CD14-positive monocyte (primary cell): ENCODE results near the gene NLRX1. TPM values are rescaled to one million over a fixed set of nuclear protein-coding genes. Genes with fewer than 3 reads are reported as not detected.

Source experiments
- DNase-seq, 3 donors: peaks; one replicate each; pipeline ENCODE4 v3.0.0-alpha.2; 2011 to 2022
- H2AFZ ChIP-seq: 2 replicates; pipeline ENCODE4 v1.6.0; 2012; ENCODE audit warnings: mild to moderate bottlenecking, low read depth, low read length, inconsistent platforms; ENCODE audit not compliant: insufficient read depth, poor library complexity, severe bottlenecking
- H3K27ac ChIP-seq, 2 donors: 1 replicate in 1 of 2; 2 replicates in 1 of 2; pipeline ENCODE4 v1.5.1; 2012 to 2013; ENCODE audit warnings: low read length in 2 of 2, control low read depth in 1 of 2, inconsistent platforms in 1 of 2, low read depth in 1 of 2, mild to moderate bottlenecking in 1 of 2
- H3K27me3 ChIP-seq, 2 donors: one replicate each; pipeline versions ENCODE4 v1.6.0 to v1.6.1; 2011 to 2013; ENCODE audit warnings: low read length in 2 of 2; ENCODE audit not compliant: control insufficient read depth in 2 of 2, insufficient read depth in 2 of 2
- H3K36me3 ChIP-seq, 2 donors: replicated peaks in 1 of 2; 1 replicate in 1 of 2; 2 replicates in 1 of 2; pipeline versions ENCODE4 v1.5.1 to v1.6.1; 2012 to 2013; ENCODE audit warnings: low read length in 2 of 2, control low read depth in 1 of 2, inconsistent platforms in 1 of 2, mild to moderate bottlenecking in 1 of 2; ENCODE audit not compliant: insufficient read depth in 2 of 2, control insufficient read depth in 1 of 2
- H3K4me1 ChIP-seq, 2 donors: 1 replicate in 1 of 2; 2 replicates in 1 of 2; pipeline versions ENCODE4 v1.5.1 to v1.6.1; 2012 to 2013; ENCODE audit warnings: low read length in 2 of 2, control low read depth in 1 of 2, inconsistent platforms in 1 of 2, mild to moderate bottlenecking in 1 of 2, moderate library complexity in 1 of 2; ENCODE audit not compliant: insufficient read depth in 2 of 2, control insufficient read depth in 1 of 2
- H3K4me2 ChIP-seq: replicated peaks from 2 replicates; pipeline ENCODE3; 2012; ENCODE audit warnings: low read length, moderate library complexity, mild to moderate bottlenecking; ENCODE audit not compliant: poor library complexity, severe bottlenecking; ENCODE audit errors: extremely low read depth
- H3K4me3 ChIP-seq, 3 experiments: fragments of 200-600 bp in 1 of 3; sonication (generic) in 1 of 3; replicated peaks in 1 of 3; 1 replicate in 2 of 3; 2 replicates in 1 of 3; pipeline ENCODE4 v1.5.1; 2011 to 2013; ENCODE audit warnings: low read length in 3 of 3, mild to moderate bottlenecking in 3 of 3, control low read depth in 2 of 3, low read depth in 2 of 3, inconsistent platforms in 1 of 3, moderate library complexity in 1 of 3
- H3K79me2 ChIP-seq: 2 replicates; pipeline ENCODE4 v1.6.0; 2012; ENCODE audit warnings: mild to moderate bottlenecking, control low read depth, inconsistent platforms, low read length, moderate library complexity; ENCODE audit not compliant: insufficient read depth
- H3K9ac ChIP-seq: 2 replicates; pipeline ENCODE4 v1.6.0; 2017; ENCODE audit warnings: low read length, mild to moderate bottlenecking; ENCODE audit not compliant: insufficient read depth, poor library complexity, severe bottlenecking
- H3K9me3 ChIP-seq, 2 donors: replicated peaks in 1 of 2; 1 replicate in 1 of 2; 2 replicates in 1 of 2; pipeline versions ENCODE4 v1.5.1 to v1.6.1; 2012 to 2013; ENCODE audit warnings: low read length in 2 of 2, control low read depth in 1 of 2; ENCODE audit not compliant: control insufficient read depth in 1 of 2, insufficient read depth in 1 of 2
- H4K20me1 ChIP-seq: 2 replicates; pipeline ENCODE4 v1.6.0; 2012; ENCODE audit warnings: mild to moderate bottlenecking, low read length, control low read depth, moderate library complexity; ENCODE audit not compliant: insufficient read depth
- H3K27ac Mint-ChIP-seq, 7 donors: one replicate each; pipeline ENCODE4 v1.8.0; 2020; ENCODE audit warnings: mild to moderate bottlenecking in 7 of 7, mixed read lengths in 7 of 7, moderate library complexity in 6 of 7, inconsistent platforms in 2 of 7
- H3K27me3 Mint-ChIP-seq, 3 donors: one replicate each; pipeline ENCODE4 v1.8.0; 2021 to 2022; ENCODE audit warnings: low read depth in 3 of 3, mild to moderate bottlenecking in 3 of 3, mixed read lengths in 3 of 3, moderate library complexity in 3 of 3, inconsistent platforms in 1 of 3
- H3K36me3 Mint-ChIP-seq, 2 donors: one replicate each; pipeline ENCODE4 v1.8.0; 2020; ENCODE audit warnings: mixed read lengths in 2 of 2, inconsistent platforms in 1 of 2, mild to moderate bottlenecking in 1 of 2
- H3K4me1 Mint-ChIP-seq: one replicate; pipeline ENCODE4 v1.8.0; 2020; ENCODE audit warnings: mild to moderate bottlenecking, mixed read lengths
- H3K4me3 Mint-ChIP-seq, 2 donors: one replicate each; pipeline ENCODE4 v1.8.0; 2020; ENCODE audit warnings: mild to moderate bottlenecking in 2 of 2, mixed read lengths in 2 of 2, moderate library complexity in 1 of 2
- H3K9me3 Mint-ChIP-seq, 7 donors: one replicate each; pipeline ENCODE4 v1.8.0; 2020 to 2022; ENCODE audit warnings: mixed read lengths in 7 of 7, mild to moderate bottlenecking in 6 of 7, moderate library complexity in 6 of 7, inconsistent platforms in 2 of 7
- CTCF ChIP-seq: fragments of 200-600 bp; IDR thresholded peaks from one replicate; pipeline ENCODE4 v1.8.0; 2022; ENCODE audit warnings: antibody characterized with exemption, mild to moderate bottlenecking
- WGBS: methylation state at CpG from one replicate; pipeline ENCODE4 v1.1.5; 2013; ENCODE audit warnings: missing lambda C conversion rate; ENCODE audit not compliant: insufficient coverage; 5-methylcytosine and 5-hydroxymethylcytosine counted together
- intact Hi-C, 2 donors: fragments of 100-400 bp; cut with micrococcal nuclease; formaldehyde crosslinking; loops; one replicate each; pipeline versions ENCODE4 v1.15.0 to v1.15.1; 2023
- polyA plus RNA-seq, 3 donors: library from polyadenylated mRNA; depleted of rRNA in 1 of 3; unstranded in 2 of 3; stranded (reverse) in 1 of 3; fragments of 300-500 nt in 2 of 3; fragments of >200 nt in 1 of 3; fragmentation: Illumina TruSeq in 2 of 3; gene quantifications; 1 replicate in 2 of 3; 2 replicates in 1 of 3; pipeline ENCODE4 v1.2.3, GENCODE V29; 2012 to 2021

Gene NLRX1
- polyA plus RNA-seq, 3 donors = 13.7 to 15.5 (median 14.2) TPM

GRCh38 chr11:119202554-119202953, 34.0 kb downstream of the NLRX1 start:
- intact Hi-C loops = no loop called here
- no peak overlapping the region for H3K4me3 Mint-ChIP-seq
- no peak overlapping the region for H3K9ac ChIP-seq
- H3K4me1 Mint-ChIP-seq = peaks cover 26% of the 10 kb centered on the region
- no peak overlapping the region for H3K27ac Mint-ChIP-seq
- no peaks in the 10 kb centered on the region for H3K36me3 Mint-ChIP-seq
- no peaks in the 10 kb centered on the region for H3K9me3 Mint-ChIP-seq
- no peak overlapping the region for H2AFZ ChIP-seq
- TF ChIP-seq CTCF = no peak
- no peaks in the 10 kb centered on the region for H3K9me3 ChIP-seq
- H3K36me3 ChIP-seq = no peaks in the 10 kb centered on the region
- 92% methylated on average over 2 of the region's 7 CpGs for WGBS
- H3K27me3 Mint-ChIP-seq = no peaks in the 10 kb centered on the region
- no peak overlapping the region for H3K4me3 ChIP-seq
- peaks cover 9% of the 10 kb centered on the region for H4K20me1 ChIP-seq
- H3K27ac ChIP-seq = no peak overlapping the region
- H3K79me2 ChIP-seq = peaks cover 14% of the 10 kb centered on the region
- peaks cover 21 to 29% of the 10 kb centered on the region in 2 donors for H3K4me1 ChIP-seq
- DNase-seq = no peak
- no peaks in the 10 kb centered on the region for H3K27me3 ChIP-seq
- H3K4me2 ChIP-seq = no peak overlapping the region

GRCh38 chr11:119204066-119204465, 35.5 kb downstream of the NLRX1 start:
- no peaks in the 10 kb centered on the region for H3K9me3 Mint-ChIP-seq
- WGBS = 90% methylated on average over 7 of the region's 9 CpGs
- Histone ChIP-seq H3K4me3 (no peak overlapping the region), H3K27me3 (no peaks in the 10 kb centered on the region), H3K4me2 (no peak overlapping the region), H4K20me1 (peaks cover 24% of the 10 kb centered on the region), H3K27ac (no peak overlapping the region), H3K9me3 (no peaks in the 10 kb centered on the region), H3K9ac (no peak overlapping the region), H3K36me3 (no peaks in the 10 kb centered on the region), H3K79me2 (peaks cover 29% of the 10 kb centered on the region), H2AFZ (no peak overlapping the region), H3K4me1 (peaks cover 34 to 44% of the 10 kb centered on the region in 2 donors)
- H3K27ac Mint-ChIP-seq = peak overlapping the region in 1 of 7 donors; percentile 93
- intact Hi-C loops = no loop called here
- TF ChIP-seq CTCF = no peak
- H3K36me3 Mint-ChIP-seq = peaks cover 0 to 3% of the 10 kb centered on the region in 2 donors
- DNase-seq = no peak
- H3K4me1 Mint-ChIP-seq = peaks cover 34% of the 10 kb centered on the region
- H3K4me3 Mint-ChIP-seq = no peak overlapping the region
- H3K27me3 Mint-ChIP-seq = no peaks in the 10 kb centered on the region
